ENCODE data around the gene DUSP22.

Gene DUSP22

GRCh38 chr6:340991-341827 is 48.9 kb downstream of the DUSP22 start:
- DNase-seq, result no peak

DNA sequence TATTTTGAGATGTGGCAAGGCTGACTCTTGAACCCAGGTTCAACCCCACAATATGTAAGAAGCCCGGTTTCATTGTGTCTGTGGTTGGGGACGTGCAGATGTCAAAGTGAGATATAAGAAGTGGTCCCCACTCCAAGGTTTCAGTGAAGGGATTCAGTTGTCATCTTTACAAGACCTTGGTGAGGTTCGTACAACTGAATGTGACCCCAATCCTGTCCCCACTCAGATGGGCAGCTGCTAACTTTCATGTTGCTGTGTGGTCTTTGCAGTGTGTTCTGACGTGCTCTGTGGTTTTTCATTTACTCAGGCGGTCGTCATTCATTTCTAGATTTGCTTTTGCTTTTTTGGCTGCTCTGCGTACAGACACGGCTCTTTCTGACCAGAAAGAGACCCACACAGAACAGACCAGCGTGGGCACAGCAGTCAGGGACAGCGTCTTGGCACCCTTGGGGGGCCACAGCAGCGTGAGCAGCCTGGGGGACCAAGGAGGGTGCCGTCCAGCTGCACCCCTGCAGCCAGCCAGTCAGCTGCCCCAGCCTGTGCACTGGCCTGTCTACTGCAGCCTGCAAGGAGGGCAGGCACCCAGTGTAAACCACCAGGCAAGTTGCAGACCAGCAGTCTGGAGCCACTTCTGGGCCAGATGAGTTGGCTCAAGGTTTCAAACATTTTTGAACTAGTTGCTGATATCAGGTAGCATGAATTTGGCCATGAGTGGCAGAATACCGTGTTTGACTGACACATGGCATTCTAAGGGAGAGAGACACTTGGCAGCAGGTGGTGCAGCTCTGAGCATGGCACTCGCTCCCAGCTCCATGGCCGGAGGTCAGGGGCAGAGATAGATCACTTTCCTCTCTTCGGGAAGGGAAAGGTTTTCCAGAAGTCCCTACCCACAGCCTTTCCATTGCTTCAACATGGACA is 49.9 kb downstream of the DUSP22 start:
- no peak for DNase-seq

GRCh38 chr6:342832-343179 is 50.5 kb downstream of the DUSP22 start:
- no peak for DNase-seq

DNA sequence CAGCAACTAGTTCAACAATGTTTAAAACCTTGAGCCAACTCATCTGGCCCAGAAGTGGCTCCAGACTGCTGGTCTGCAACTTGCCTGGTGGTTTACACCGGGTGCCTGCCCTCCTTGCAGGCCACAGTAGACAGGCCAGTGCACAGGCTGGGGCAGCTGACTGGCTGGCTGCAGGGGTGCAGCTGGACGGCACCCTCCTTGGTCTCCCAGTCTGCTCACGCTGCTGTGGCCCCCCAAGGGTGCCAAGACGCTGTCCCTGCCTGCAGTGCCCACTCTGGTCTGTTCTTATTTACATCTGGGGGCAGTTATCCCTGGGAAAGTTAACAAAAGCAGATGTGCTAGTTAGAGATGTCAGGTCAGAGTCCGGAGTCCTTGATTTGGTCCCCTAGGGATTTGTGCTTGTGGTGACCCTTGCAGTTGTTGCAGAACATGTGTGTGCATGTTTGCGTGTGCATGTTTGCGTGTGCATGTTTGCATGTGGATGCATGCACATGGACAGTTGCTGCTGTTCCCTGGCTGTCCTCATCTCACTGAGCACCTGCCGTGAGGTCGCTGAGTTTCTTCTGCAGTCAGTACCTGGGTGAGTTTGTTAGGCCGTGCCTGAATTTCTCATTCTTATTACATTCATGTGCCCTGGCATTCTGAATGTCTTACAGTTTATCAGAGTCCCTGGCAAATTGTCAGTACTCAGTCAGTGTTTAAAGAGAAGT is 51.1 kb downstream of the DUSP22 start:
- no peak for DNase-seq

DNA sequence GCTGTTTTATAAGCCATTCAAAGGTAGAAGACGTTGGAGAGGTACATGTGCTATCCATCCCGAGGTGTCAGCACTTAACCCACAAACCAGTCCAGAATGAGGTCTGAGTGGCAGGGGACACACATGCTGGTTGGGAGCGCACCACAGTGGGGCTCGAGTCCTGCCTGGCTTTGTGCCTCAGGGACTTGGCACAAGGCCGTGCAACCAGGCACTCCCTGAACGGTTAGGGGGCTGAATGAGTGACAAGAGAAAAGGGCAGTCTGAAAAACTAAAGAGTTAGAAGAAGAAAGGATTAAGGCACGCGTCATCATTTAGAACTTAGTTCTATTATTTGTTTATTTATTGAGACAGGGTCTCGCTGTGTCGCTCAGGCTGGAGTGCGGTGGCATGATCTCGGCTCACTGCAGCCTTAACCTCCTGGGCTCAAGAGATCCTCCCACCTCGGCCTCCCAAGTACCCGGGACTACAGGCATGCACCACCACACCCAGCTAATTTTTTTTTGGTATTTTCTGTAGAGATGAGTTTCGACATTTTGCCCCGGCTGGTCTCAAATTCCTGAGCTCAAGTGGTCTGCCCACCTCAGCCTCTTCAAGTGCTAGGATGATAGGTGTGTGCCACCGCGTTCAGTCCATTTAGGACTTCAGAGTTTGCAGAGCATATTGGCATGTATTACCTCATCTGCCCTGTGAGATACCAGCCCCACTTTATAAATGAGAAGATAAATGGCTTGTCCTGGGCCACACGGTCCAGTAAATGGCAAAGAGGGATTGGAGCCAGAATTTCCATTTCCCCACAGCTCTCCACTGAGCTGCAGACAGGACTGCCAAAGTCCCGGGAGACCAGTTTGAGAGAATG is 51.9 kb downstream of the DUSP22 start:
- DNase-seq, result no peak

GRCh38 chr6:344816-345340 is 52.6 kb downstream of the DUSP22 start:
- DNase-seq, result no peak

GRCh38 chr6:345747-346385 is 53.6 kb downstream of the DUSP22 start:
- DNase-seq, result no peak

GRCh38 chr6:346386-347030 is 54.2 kb downstream of the DUSP22 start:
- no peak for DNase-seq

- no peak for DNase-seq
Measured at GRCh38 chr6:347232-347631, 54.9 kb downstream of the DUSP22 start.

DNA sequence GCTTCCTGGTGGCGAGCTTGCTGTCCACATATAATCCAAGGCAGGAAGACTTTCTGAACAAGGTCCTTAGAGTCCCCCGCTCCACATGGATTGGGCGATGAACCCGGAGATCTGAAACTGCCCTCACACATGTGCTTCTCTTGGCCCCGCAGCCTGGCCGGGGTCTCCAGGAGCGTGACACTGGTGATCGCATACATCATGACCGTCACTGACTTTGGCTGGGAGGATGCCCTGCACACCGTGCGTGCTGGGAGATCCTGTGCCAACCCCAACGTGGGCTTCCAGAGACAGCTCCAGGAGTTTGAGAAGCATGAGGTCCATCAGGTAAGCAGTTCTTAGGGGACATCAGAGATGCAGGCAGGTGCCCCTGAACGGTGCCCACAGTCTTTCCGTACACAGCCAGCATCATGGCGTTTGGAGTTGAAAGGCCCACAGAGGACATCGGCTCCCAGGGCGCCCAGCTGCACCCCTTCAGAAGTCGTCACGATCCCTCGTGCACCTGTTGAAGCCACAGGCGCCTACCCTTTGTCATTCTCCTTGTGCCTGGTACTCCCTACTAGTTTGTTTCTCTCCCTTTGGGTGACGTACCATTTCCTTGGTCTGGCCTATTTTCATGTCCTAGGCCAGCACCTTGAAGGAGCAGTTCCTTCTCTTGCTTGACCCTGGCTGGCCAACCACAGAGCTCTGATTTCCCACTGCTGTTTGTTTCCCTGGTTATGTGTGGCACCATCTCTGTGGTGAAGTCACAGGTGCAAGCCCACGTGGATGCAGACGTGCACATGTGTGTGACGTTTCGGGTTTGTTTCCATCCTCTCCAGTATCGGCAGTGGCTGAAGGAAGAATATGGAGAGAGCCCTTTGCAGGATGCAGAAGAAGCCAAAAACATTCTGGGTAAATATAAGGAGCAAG is 55.9 kb downstream of the DUSP22 start:
- no peak for DNase-seq

DNA sequence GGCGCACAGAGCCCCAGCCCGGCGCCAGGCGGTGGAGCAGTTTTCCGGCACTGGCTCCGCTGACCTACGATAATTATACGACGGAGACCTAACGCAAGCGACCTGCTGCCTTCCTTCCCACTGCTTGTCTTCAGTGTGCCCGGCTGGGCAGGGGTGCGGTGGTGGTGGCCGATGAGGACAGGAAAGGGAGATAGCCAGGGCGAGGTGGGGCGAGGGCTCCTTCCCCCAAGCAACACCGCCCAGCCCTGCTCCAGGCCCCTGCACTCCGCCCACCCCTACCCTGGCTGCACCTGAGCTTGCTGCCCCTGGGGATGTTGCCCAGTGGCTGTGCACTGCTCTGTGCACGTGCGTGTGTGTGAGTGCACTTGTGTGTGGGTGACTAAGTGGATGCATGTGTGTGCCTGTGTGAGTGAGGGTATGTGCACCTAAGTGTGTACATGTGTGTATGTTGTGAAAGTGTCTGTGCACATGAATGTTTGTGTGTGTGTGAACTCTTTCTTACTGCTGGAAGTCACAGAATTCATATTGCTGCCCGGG is 56.6 kb downstream of the DUSP22 start:
- DNase-seq, result no peak

- DNase-seq, result no peak
Measured at GRCh38 chr6:349491-349921, 57.2 kb downstream of the DUSP22 start.

- no peak for DNase-seq
Measured at GRCh38 chr6:350371-350770, 58.1 kb downstream of the DUSP22 start.

DNA sequence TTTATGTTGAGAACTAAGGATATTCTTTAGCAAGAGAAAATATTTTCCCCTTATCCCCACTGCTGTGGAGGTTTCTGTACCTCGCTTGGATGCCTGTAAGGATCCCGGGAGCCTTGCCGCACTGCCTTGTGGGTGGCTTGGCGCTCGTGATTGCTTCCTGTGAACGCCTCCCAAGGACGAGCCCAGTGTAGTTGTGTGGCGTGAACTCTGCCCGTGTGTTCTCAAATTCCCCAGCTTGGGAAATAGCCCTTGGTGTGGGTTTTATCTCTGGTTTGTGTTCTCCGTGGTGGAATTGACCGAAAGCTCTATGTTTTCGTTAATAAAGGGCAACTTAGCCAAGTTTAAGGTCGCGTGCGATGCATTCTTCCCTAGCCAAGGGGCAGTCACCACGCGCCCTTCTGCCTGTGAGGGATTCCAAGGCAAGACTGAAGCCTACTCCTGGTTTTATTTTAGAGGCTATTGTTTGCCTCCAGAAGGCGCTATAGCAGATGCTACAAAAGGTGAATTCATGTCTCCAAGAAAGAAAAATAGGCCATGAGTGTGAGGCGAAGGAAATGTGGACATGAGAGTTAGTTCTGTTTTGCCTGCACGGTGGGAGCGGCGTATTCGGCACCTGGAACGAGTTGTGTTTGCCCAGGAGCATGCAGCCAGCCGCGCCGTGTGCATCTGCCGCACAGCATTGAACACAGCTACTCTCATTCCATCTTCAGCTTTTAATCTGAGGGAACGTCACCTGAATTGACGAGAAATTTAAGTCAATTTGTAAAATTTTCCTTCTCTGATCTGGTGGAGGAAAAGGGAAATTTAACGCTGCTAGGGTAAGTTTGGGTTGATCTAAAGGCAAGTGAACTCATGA is 59.0 kb downstream of the DUSP22 start:
- no peak for DNase-seq

DNA sequence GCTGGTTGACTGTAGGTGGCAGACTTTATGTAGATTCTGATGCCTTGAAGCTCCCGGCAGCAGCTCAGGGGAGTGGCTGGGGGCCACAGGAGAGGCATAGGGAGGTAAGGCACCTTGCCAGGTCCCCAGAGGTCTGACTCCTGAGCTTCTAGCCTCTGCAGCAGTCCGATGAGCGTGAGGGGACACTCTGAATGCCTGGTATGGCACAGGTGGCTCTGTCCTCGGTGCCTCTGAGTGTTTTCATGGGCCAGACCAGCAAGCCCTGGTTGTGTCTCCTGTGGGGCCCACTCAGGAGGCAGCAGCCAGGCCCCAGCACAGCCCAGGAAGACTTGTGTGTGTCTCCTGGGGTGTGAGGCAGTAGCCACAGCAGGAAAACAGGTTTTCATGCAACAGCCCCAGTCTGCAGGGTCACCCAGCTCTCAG is 59.6 kb downstream of the DUSP22 start:
- no peak for DNase-seq

DNA sequence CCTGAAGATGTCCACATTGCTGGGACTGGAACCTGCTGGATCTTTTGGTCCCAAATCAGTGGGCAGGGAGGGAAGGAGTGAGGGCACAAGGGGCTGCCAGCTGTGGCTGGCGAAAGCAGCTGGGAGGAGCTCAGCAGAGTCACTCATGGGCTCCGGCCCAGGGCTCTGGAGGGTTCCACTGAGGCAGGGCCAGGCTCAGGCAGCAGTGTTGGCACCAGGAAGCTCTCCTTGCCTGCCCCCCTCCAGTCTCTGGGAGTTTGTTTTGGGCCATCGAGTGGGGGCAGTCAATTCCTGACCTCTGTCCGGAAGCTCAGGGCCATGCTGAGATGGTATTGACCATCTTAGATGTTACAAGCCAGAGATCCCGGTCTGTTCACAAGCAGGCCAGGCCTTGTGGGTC is 60.2 kb downstream of the DUSP22 start:
- DNase-seq, result no peak

DNA sequence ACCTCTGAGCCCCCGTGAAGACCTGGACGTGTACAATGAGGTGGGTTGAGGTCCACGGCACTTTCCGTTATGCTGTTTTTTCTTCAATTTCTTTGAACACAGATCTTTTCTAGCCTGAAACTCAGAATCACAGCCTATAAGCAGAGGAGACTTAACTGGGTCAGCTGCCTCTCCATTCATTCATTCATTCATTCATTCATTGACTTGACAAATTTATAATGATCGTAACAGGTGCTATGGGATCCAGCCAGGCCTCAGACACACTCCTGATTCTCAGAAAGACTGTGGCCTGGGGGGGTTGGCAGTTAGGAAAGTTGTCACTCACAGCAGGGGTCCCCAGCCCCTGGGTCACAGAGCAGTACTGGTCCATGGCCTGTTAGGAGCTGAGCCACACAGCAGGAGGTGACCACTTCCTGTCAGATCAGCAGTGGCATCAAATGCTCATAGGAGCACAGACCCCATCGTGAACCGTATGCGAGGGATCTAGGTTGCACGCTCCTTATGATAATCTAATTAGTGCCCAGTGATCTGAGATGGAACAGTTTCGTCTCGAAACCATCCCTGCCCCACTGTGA is 60.7 kb downstream of the DUSP22 start:
- DNase-seq, result no peak

Data from NCI-H1105 (cell line).